WTC11 (cell line): ENCODE results near the gene GIPC3. TPM values are rescaled to one million over a fixed set of nuclear protein-coding genes. Genes with fewer than 3 reads are reported as not detected.
A peak's percentile ranks its signal among the peaks of the same experiment; 100 is the strongest.

Source experiments
- ATAC-seq: fragments of 200-7000 bp; cut with Tn5 transposase; 2 replicates; pipeline ENCODE4 v1.10.0; 2021; ENCODE audit warnings: mild to moderate bottlenecking, moderate library complexity
- CTCF ChIA-PET: fragments of 300-600 bp; sonication (Branson Sonifier 250); formaldehyde crosslinking; loops from one replicate; lab custom pipeline; 2021; ENCODE audit warnings: antibody characterized with exemption; lab: Charles Lee
- POLR2A ChIA-PET: fragments of 350-600 bp; sonication (Branson Sonifier 250); formaldehyde crosslinking; loops from one replicate; lab custom pipeline; 2021; ENCODE audit warnings: antibody characterized with exemption; lab: Charles Lee
- DNase-seq: peaks from one replicate; pipeline ENCODE4 v3.0.0; 2021; ENCODE audit warnings: low spot score
- H3K27ac Mint-ChIP-seq: 2 replicates; pipeline ENCODE4 v1.8.0; 2021; ENCODE audit warnings: mixed read lengths
- H3K27me3 Mint-ChIP-seq: 2 replicates; pipeline ENCODE4 v1.8.0; 2021; ENCODE audit warnings: low read depth, mild to moderate bottlenecking, moderate library complexity, mixed read lengths
- H3K36me3 Mint-ChIP-seq: 2 replicates; pipeline ENCODE4 v1.8.0; 2021; ENCODE audit warnings: mixed read lengths
- H3K4me1 Mint-ChIP-seq: 2 replicates; pipeline ENCODE4 v1.8.0; 2022; ENCODE audit warnings: mixed read lengths
- H3K4me3 Mint-ChIP-seq: 2 replicates; pipeline ENCODE4 v1.8.0; 2021; ENCODE audit warnings: mild to moderate bottlenecking, moderate library complexity, mixed read lengths
- H3K9me3 Mint-ChIP-seq: 2 replicates; pipeline ENCODE4 v1.8.0; 2021; ENCODE audit warnings: mixed read lengths
- AFF4 ChIP-seq: sonication (generic); formaldehyde crosslinking; IDR thresholded peaks from 2 replicates; pipeline ENCODE4 v1.8.1; 2023; ENCODE audit warnings: mild to moderate bottlenecking, missing genetic modification reagents, borderline replicate concordance
- ATF2 ChIP-seq: sonication (generic); formaldehyde crosslinking; IDR thresholded peaks from 2 replicates; pipeline ENCODE4 v1.8.1; 2022; ENCODE audit warnings: low read depth, missing genetic modification reagents, borderline replicate concordance
- CTCF ChIP-seq: fragments of 200-600 bp; IDR thresholded peaks from 2 replicates; pipeline ENCODE4 v1.8.0; 2022; ENCODE audit warnings: antibody characterized with exemption
- E2F5 ChIP-seq: sonication (generic); formaldehyde crosslinking; IDR thresholded peaks from 2 replicates; pipeline ENCODE4 v1.8.1; 2022; ENCODE audit warnings: mild to moderate bottlenecking, moderate library complexity, missing genetic modification reagents
- FOXJ3 ChIP-seq: sonication (generic); formaldehyde crosslinking; IDR thresholded peaks from 2 replicates; pipeline ENCODE4 v1.9.0; 2021; ENCODE audit warnings: missing genetic modification reagents, mild to moderate bottlenecking, borderline replicate concordance
- FOXP1 ChIP-seq: sonication (generic); formaldehyde crosslinking; IDR thresholded peaks from 2 replicates; pipeline ENCODE4 v1.8.0; 2022; ENCODE audit warnings: missing genetic modification reagents, mild to moderate bottlenecking, moderate library complexity, borderline replicate concordance
- GRHL2 ChIP-seq: fragments of 250-450 bp; sonication (Bioruptor Pico); IDR thresholded peaks from 2 replicates; pipeline ENCODE4 v1.8.0; 2022; ENCODE audit warnings: mild to moderate bottlenecking, moderate library complexity; ENCODE audit not compliant: insufficient replicate concordance, severe bottlenecking
- GTF2I ChIP-seq: fragments of 250-450 bp; sonication (Bioruptor Pico); conservative IDR thresholded peaks from 2 replicates; pipeline ENCODE4 v1.4.0; 2021; ENCODE audit warnings: mild to moderate bottlenecking
- HMGA2 ChIP-seq: fragments of 250-450 bp; sonication (Bioruptor Pico); IDR thresholded peaks from 2 replicates; pipeline ENCODE4 v1.4.0; 2021; ENCODE audit warnings: mild to moderate bottlenecking, moderate library complexity
- NFATC4 ChIP-seq: fragments of 250-450 bp; sonication (Bioruptor Pico); IDR thresholded peaks from 2 replicates; pipeline ENCODE4 v1.9.0; 2021; ENCODE audit warnings: mild to moderate bottlenecking
- NR3C1 ChIP-seq: sonication (generic); formaldehyde crosslinking; conservative IDR thresholded peaks from 2 replicates; pipeline ENCODE4 v1.8.1; 2023; ENCODE audit warnings: low read depth, mild to moderate bottlenecking, missing genetic modification reagents
- RORB ChIP-seq: fragments of 250-450 bp; sonication (Bioruptor Pico); IDR thresholded peaks from 2 replicates; pipeline ENCODE4 v1.9.0; 2021; ENCODE audit warnings: mild to moderate bottlenecking
- SMAD3 ChIP-seq: sonication (generic); formaldehyde crosslinking; IDR thresholded peaks from 2 replicates; pipeline ENCODE4 v1.8.0; 2022; ENCODE audit warnings: missing genetic modification reagents, mild to moderate bottlenecking, borderline replicate concordance
- TCF7 ChIP-seq: sonication (generic); formaldehyde crosslinking; IDR thresholded peaks from 2 replicates; pipeline ENCODE4 v1.8.0; 2022; ENCODE audit warnings: mild to moderate bottlenecking, low read depth, missing genetic modification reagents, moderate library complexity
- TEAD4 ChIP-seq: sonication (generic); formaldehyde crosslinking; IDR thresholded peaks from 2 replicates; pipeline ENCODE4 v1.8.0; 2022; ENCODE audit warnings: mild to moderate bottlenecking, missing genetic modification reagents
- USF1 ChIP-seq: sonication (generic); formaldehyde crosslinking; IDR thresholded peaks from 2 replicates; pipeline ENCODE4 v1.8.0; 2022; ENCODE audit warnings: mild to moderate bottlenecking, missing genetic modification reagents
- ZBTB43 ChIP-seq: sonication (generic); formaldehyde crosslinking; IDR thresholded peaks from 2 replicates; pipeline ENCODE4 v1.8.1; 2023; ENCODE audit warnings: mild to moderate bottlenecking, missing genetic modification reagents
- ZNF121 ChIP-seq: sonication (generic); formaldehyde crosslinking; IDR thresholded peaks from 2 replicates; pipeline ENCODE4 v1.8.0; 2023; ENCODE audit warnings: missing genetic modification reagents
- ZNF138 ChIP-seq: sonication (generic); formaldehyde crosslinking; conservative IDR thresholded peaks from 2 replicates; pipeline ENCODE4 v1.8.1; 2022; ENCODE audit warnings: mild to moderate bottlenecking, moderate library complexity, missing genetic modification reagents
- ZNF219 ChIP-seq: sonication (generic); formaldehyde crosslinking; IDR thresholded peaks from 2 replicates; pipeline ENCODE4 v1.8.0; 2023; ENCODE audit warnings: missing genetic modification reagents, mild to moderate bottlenecking, borderline replicate concordance
- ZNF232 ChIP-seq: sonication (generic); formaldehyde crosslinking; IDR thresholded peaks from 2 replicates; pipeline ENCODE4 v1.8.0; 2022; ENCODE audit warnings: mild to moderate bottlenecking, missing genetic modification reagents
- ZNF512 ChIP-seq: sonication (generic); formaldehyde crosslinking; IDR thresholded peaks from 2 replicates; pipeline ENCODE4 v1.8.1; 2022; ENCODE audit warnings: missing genetic modification reagents, borderline replicate concordance
- total RNA-seq: library from RNA; stranded (reverse); gene quantifications from 3 replicates; pipeline ENCODE4 v1.2.3, GENCODE V29; 2021

Gene GIPC3
- total RNA-seq, 1 experiment from 2014 or later = 1.0 TPM

- Mint-ChIP-seq H3K9me3 (no peaks in the 10 kb centered on the region), H3K4me3 (no peak overlapping the region), H3K27ac (no peak overlapping the region), H3K27me3 (no peaks in the 10 kb centered on the region), H3K4me1 (no peaks in the 10 kb centered on the region)
- POLR2A ChIA-PET = interaction anchor here (1.2 to 1.4 kb wide), 3 partner anchors 11 to 32 kb away, joined by 4 to 5 read pairs (median 4); partner anchors contain the start of gene MFSD12
- TF ChIP-seq TEAD4 (CRISPR knock-in tag) (no peak), FOXP1 (no peak), SMAD3 (no peak), TCF7 (CRISPR knock-in tag) (no peak), NFATC4 (CRISPR knock-in tag) (no peak), ATF2 (CRISPR knock-in tag) (no peak), ZNF121 (CRISPR knock-in tag) (no peak), GRHL2 (no peak), ZNF138 (CRISPR knock-in tag) (no peak), NR3C1 (CRISPR knock-in tag) (no peak), USF1 (CRISPR knock-in tag) (no peak), FOXJ3 (CRISPR knock-in tag) (no peak), ZNF232 (CRISPR knock-in tag) (no peak), ZNF512 (no peak), ZBTB43 (no peak), E2F5 (no peak), GTF2I (CRISPR knock-in tag) (no peak), HMGA2 (no peak), ZNF219 (no peak)
- TF ChIP-seq, all 79 proteins: peak for 0
- CTCF ChIA-PET = interaction anchor here (0.6 to 4.4 kb wide), 6 partner anchors 10 to 120 kb away, joined by 3 to 115 read pairs (median 8); no protein-coding TSS in a partner anchor
- no peaks in the 10 kb centered on the region for H3K36me3 Mint-ChIP-seq
- no peak for DNase-seq
- no peak for ATAC-seq
These were observed 39.2 kb upstream of the GIPC3 start for GRCh38 chr19:3546119-3546518.

- no peaks in the 10 kb centered on the region for H3K9me3 Mint-ChIP-seq
- ATAC-seq = no peak
- ChIA-PET CTCF (interaction anchor here (0.7 to 4.4 kb wide), 3 partner anchors 10 to 29 kb away, joined by 4 to 115 read pairs (median 5); partner anchors contain the start of gene MFSD12), POLR2A (interaction anchor here (0.6 kb wide), 1 partner anchor 428 kb away, joined by 3 read pairs; no protein-coding TSS in a partner anchor)
- no peaks in the 10 kb centered on the region for H3K27me3 Mint-ChIP-seq
- H3K36me3 Mint-ChIP-seq = no peaks in the 10 kb centered on the region
- no peak overlapping the region for H3K4me3 Mint-ChIP-seq
- no peak for TF ChIP-seq RORB
- no peak for TF ChIP-seq AFF4 (CRISPR knock-in tag)
- no peak for TF ChIP-seq ZNF138 (CRISPR knock-in tag)
- TF ChIP-seq ZNF121 (CRISPR knock-in tag) = peak; percentile 58; the same call in 1 of the 2 replicates
- peak; percentile 31 for TF ChIP-seq CTCF
- no peak; the same call in 1 of the 2 replicates for TF ChIP-seq GTF2I (CRISPR knock-in tag)
- no peaks in the 10 kb centered on the region for H3K4me1 Mint-ChIP-seq
- DNase-seq = peak; percentile 41
- H3K27ac Mint-ChIP-seq = no peak overlapping the region
These were observed 38.0 kb upstream of the GIPC3 start for GRCh38 chr19:3547301-3547731.
